GM12878 (cell line): ENCODE data around the gene CDC45. TPM values are rescaled to one million over a fixed set of nuclear protein-coding genes. Genes with fewer than 3 reads are reported as not detected.

ENCODE experiments used
- ATAC-seq: fragments of 200-7000 bp; cut with Tn5 transposase; 3 replicates; pipeline ENCODE4 v1.9.1; 2020; ENCODE audit warnings: mild to moderate bottlenecking, moderate library complexity
- BruUV-seq: library from RNA; stranded (reverse); fragments of 400-500 nt; replicated peaks from 2 replicates; lab custom pipeline; 2021; lab: Mats Ljungman, UMichigan
- CTCF ChIA-PET: fragments of 300-600 bp; sonication (Branson Sonifier 250); formaldehyde crosslinking; extraction: SDS; loops from one replicate; lab custom pipeline; 2021; ENCODE audit warnings: inconsistent platforms; lab: Yijun Ruan, JAX
- POLR2A ChIA-PET: fragments of 350-600 bp; formaldehyde crosslinking; extraction: SDS; loops from one replicate; lab custom pipeline; 2021; ENCODE audit warnings: inconsistent platforms; lab: Charles Lee
- RAD21 ChIA-PET: fragments of 300-600 bp; sonication (Branson Sonifier 250); formaldehyde crosslinking; loops from one replicate; lab custom pipeline; 2023; ENCODE audit warnings: antibody characterized with exemption; ENCODE audit not compliant: unreplicated experiment; lab: Charles Lee
- SMC1A ChIA-PET: fragments of 300-600 bp; sonication (Branson Sonifier 250); formaldehyde crosslinking; loops from one replicate; lab custom pipeline; 2023; ENCODE audit not compliant: unreplicated experiment, uncharacterized antibody; lab: Charles Lee
- DNase-seq: peaks from one replicate; pipeline ENCODE4 v3.0.0-alpha.2; 2011; ENCODE audit warnings: low read depth, low spot score
- FAIRE-seq: peaks from 3 replicates; lab custom pipeline; 2011; peaks lifted over from hg19 to GRCh38; lab: Jason Lieb, UNC
- H2AFZ ChIP-seq: 2 replicates; pipeline ENCODE4 v1.6.0; 2011; ENCODE audit warnings: low read depth, low read length, control low read depth; ENCODE audit not compliant: control insufficient read depth
- H3K27ac ChIP-seq: 2 replicates; pipeline ENCODE4 v1.5.1; 2011; ENCODE audit warnings: control low read depth; ENCODE audit not compliant: control insufficient read depth, insufficient read depth
- H3K27me3 ChIP-seq, 2 experiments: replicated peaks in 1 of 2; 2 replicates each; pipeline versions ENCODE4 v1.6.0 to v1.6.1; 2011; ENCODE audit warnings: low read length in 1 of 2; ENCODE audit not compliant: control insufficient read depth in 2 of 2, insufficient read depth in 2 of 2
- H3K36me3 ChIP-seq, 2 experiments: 2 replicates each; pipeline ENCODE4 v1.5.1; 2011; ENCODE audit warnings: low read length in 1 of 2; ENCODE audit not compliant: control insufficient read depth in 2 of 2, insufficient read depth in 2 of 2
- H3K4me1 ChIP-seq: 2 replicates; pipeline ENCODE4 v1.6.1; 2011; ENCODE audit warnings: mild to moderate bottlenecking, low read length, moderate library complexity, mixed read lengths; ENCODE audit not compliant: control insufficient read depth, insufficient read depth
- H3K4me2 ChIP-seq: 2 replicates; pipeline ENCODE4 v1.6.0; 2011; ENCODE audit warnings: control low read depth; ENCODE audit not compliant: control insufficient read depth, insufficient read depth
- H3K4me3 ChIP-seq: fragments of 200-600 bp; sonication (generic); 2 replicates; pipeline ENCODE4 v1.5.1; 2016
- H3K79me2 ChIP-seq: 2 replicates; pipeline ENCODE4 v1.6.0; 2011; ENCODE audit warnings: low read length; ENCODE audit not compliant: control insufficient read depth, insufficient read depth
- H3K9ac ChIP-seq: 2 replicates; pipeline ENCODE4 v1.8.0; 2011; ENCODE audit warnings: low read length, control low read depth, mixed read lengths; ENCODE audit not compliant: control insufficient read depth, insufficient read depth
- H3K9me3 ChIP-seq: replicated peaks from 3 replicates; pipeline ENCODE4 v1.5.1; 2011; ENCODE audit warnings: mild to moderate bottlenecking, low read length; ENCODE audit not compliant: control insufficient read depth, insufficient read depth
- H4K20me1 ChIP-seq: 2 replicates; pipeline ENCODE4 v1.6.0; 2011; ENCODE audit not compliant: control insufficient read depth, insufficient read depth
- EGR1 ChIP-seq, 2 experiments: IDR thresholded peaks; 1 replicate in 1 of 2; 2 replicates in 1 of 2; pipeline ENCODE4 v1.6.1; 2011 to 2012; ENCODE audit warnings: low read depth in 2 of 2, low read length in 2 of 2, borderline replicate concordance in 1 of 2, mild to moderate bottlenecking in 1 of 2, moderate library complexity in 1 of 2
- EP300 ChIP-seq, 2 experiments: fragments of 150-350 bp in 1 of 2; IDR thresholded peaks; 2 replicates each; pipeline ENCODE4 v1.6.1; 2011 to 2012; ENCODE audit warnings: low read depth in 2 of 2, low read length in 2 of 2, borderline replicate concordance in 1 of 2, improper control_type of control experiment in 1 of 2, inconsistent platforms in 1 of 2; ENCODE audit not compliant: control insufficient read depth in 1 of 2
- FOS ChIP-seq: IDR thresholded peaks from 3 replicates; pipeline ENCODE4 v1.6.1; 2011; ENCODE audit warnings: borderline replicate concordance; ENCODE audit not compliant: insufficient read length; ENCODE audit errors: extremely low read depth
- FOXK2 ChIP-seq: fragments of 450-650 bp; IDR thresholded peaks from 2 replicates; pipeline ENCODE4 v1.6.1; 2017; ENCODE audit warnings: mild to moderate bottlenecking, moderate library complexity
- GATAD2B ChIP-seq: fragments of 450-650 bp; conservative IDR thresholded peaks from 2 replicates; pipeline ENCODE4 v1.6.1; 2017; ENCODE audit warnings: low read depth, mild to moderate bottlenecking, moderate library complexity
- IRF4 ChIP-seq: IDR thresholded peaks from 2 replicates; pipeline ENCODE4 v1.6.1; 2011; ENCODE audit warnings: low read depth, low read length
- KLF5 ChIP-seq: fragments of 450-650 bp; IDR thresholded peaks from 2 replicates; pipeline ENCODE4 v1.6.1; 2014; ENCODE audit warnings: mild to moderate bottlenecking; ENCODE audit not compliant: partially characterized antibody
- MYB ChIP-seq: fragments of 150-350 bp; IDR thresholded peaks from 2 replicates; pipeline ENCODE4 v1.6.1; 2014; ENCODE audit warnings: mild to moderate bottlenecking, low read depth, low read length, borderline replicate concordance
- POLR2AphosphoS2 ChIP-seq: IDR thresholded peaks from 2 replicates; pipeline ENCODE4 v1.6.1; 2011; ENCODE audit warnings: low read depth, mild to moderate bottlenecking, low read length, improper control_type of control experiment, moderate library complexity
- POLR2AphosphoS5 ChIP-seq: IDR thresholded peaks from 2 replicates; pipeline ENCODE4 v1.6.1; 2011; ENCODE audit warnings: mild to moderate bottlenecking, low read length, inconsistent platforms
- RBBP5 ChIP-seq: fragments of 200-600 bp; sonication (generic); conservative IDR thresholded peaks from 2 replicates; pipeline ENCODE4 v1.6.1; 2016
- SMAD5 ChIP-seq: IDR thresholded peaks from 2 replicates; pipeline ENCODE4 v1.6.1; 2016; ENCODE audit warnings: antibody characterized with exemption, low read depth
- SPI1 ChIP-seq: IDR thresholded peaks from 2 replicates; pipeline ENCODE4 v1.6.1; 2011; ENCODE audit warnings: low read depth, mild to moderate bottlenecking, low read length, moderate library complexity, borderline replicate concordance; ENCODE audit not compliant: insufficient read depth
- ZBED1 ChIP-seq: IDR thresholded peaks from 2 replicates; pipeline ENCODE4 v1.6.1; 2016; ENCODE audit warnings: borderline replicate concordance
- ZBTB4 ChIP-seq: fragments of 450-650 bp; formaldehyde crosslinking; IDR thresholded peaks from 2 replicates; pipeline ENCODE4 v1.4.0; 2022; ENCODE audit warnings: mild to moderate bottlenecking, moderate library complexity
- ZNF217 ChIP-seq: fragments of 450-650 bp; IDR thresholded peaks from 2 replicates; pipeline ENCODE4 v1.6.1; 2017; ENCODE audit warnings: antibody characterized with exemption, mild to moderate bottlenecking
- WGBS: methylation state at CpG from one replicate; pipeline ENCODE4 v1.1.6; 2016; ENCODE audit warnings: low lambda C conversion rate; ENCODE audit not compliant: insufficient replicate concordance, insufficient coverage; ENCODE audit errors: missing lambda C conversion rate; 5-methylcytosine and 5-hydroxymethylcytosine counted together
- in situ Hi-C: fragments of 300-500 bp; cut with MboI; formaldehyde crosslinking; loops from 9 replicates; pipeline ENCODE4 v1.14.3; 2018; ENCODE audit warnings: mixed read lengths
- intact Hi-C: fragments of 100-400 bp; cut with micrococcal nuclease; formaldehyde crosslinking; loops from one replicate; pipeline ENCODE4 v1.14.2; 2022; ENCODE audit not compliant: unreplicated experiment
- polyA plus RNA-seq, 11 experiments: library from polyadenylated mRNA; depleted of rRNA in 4 of 11; unstranded in 6 of 11; stranded (reverse) in 5 of 11; fragments of >200 nt; fragmentation: Nextera tagmentation in 4 of 11; fragmentation: Illumina TruSeq in 1 of 11; extraction: Ambion mirVana in 4 of 11; extraction: Trizol in 1 of 11; gene quantifications; 1 replicate in 1 of 11; 2 replicates in 10 of 11; pipeline versions ENCODE4 v1.2.1 to v1.2.3, GENCODE V29; 2011 to 2016; ENCODE audit warnings: inconsistent platforms in 2 of 11, missing spikeins in 2 of 11, low read depth in 1 of 11
- total RNA-seq, 4 experiments: library from RNA; depleted of rRNA in 3 of 4; stranded (reverse); fragments of >200 nt in 3 of 4; fragmentation: Illumina TruSeq in 1 of 4; extraction: Trizol in 1 of 4; gene quantifications; 2 replicates each; pipeline versions ENCODE4 v1.2.1 to v1.2.3, GENCODE V29; 2013 to 2021
- TF ChIP-seq, protein P1 (sequence below): fragments of 450-650 bp; IDR thresholded peaks from 2 replicates; pipeline ENCODE4 v1.6.1; 2017; ENCODE audit warnings: mild to moderate bottlenecking, moderate library complexity

Gene CDC45
- total and polyA plus RNA-seq, 10 of the 15 experiments (the other 5 are each of a cell fraction or from before 2014, with no cell fraction given) = 40.8 to 88.5 (median 54.2) TPM

DNA sequence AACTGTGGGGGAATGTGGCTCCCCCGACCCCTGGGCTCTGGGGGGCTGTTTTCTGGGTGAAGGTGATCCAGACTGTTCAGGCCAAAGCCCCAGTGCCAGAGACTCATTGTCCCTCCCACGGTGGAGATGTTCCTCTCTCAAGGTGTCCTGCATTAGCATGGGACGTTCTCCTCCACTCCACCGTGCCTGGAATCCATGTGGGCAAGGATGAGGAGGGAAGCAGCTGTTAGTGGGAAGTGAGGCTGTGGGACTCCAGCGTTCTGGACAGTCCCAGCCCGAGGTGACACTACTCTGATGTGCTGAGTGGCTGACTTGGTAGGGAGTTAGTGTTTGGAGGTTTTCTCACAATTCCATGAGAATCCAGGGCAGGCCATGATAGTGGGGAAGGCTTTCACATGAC, 75.9 kb downstream of the CDC45 start:
- FAIRE-seq (no peak), DNase-seq (no peak), ATAC-seq (no peak)
- Histone ChIP-seq H2AFZ (no peak overlapping the region), H4K20me1 (no peaks in the 10 kb centered on the region), H3K27ac (no peak overlapping the region), H3K4me1 (no peaks in the 10 kb centered on the region), H3K4me3 (no peak overlapping the region), H3K9me3 (no peaks in the 10 kb centered on the region; the same call in 2 of the 3 replicates), H3K9ac (no peak overlapping the region), H3K79me2 (no peaks in the 10 kb centered on the region), H3K27me3 (no peaks in the 10 kb centered on the region; a peak in 1 of 4 replicates), H3K36me3 (no peaks in the 10 kb centered on the region), H3K4me2 (no peak overlapping the region)
- SMC1A ChIA-PET = no interaction called here
- POLR2A ChIA-PET = interaction anchor here (0.6 kb wide), 1 partner anchor 1151 kb away, joined by 4 read pairs; no protein-coding TSS in a partner anchor
- CTCF ChIA-PET = no interaction called here
- no TSS peak for BruUV-seq
- RAD21 ChIA-PET = no interaction called here
- in situ Hi-C loops = no loop called here
- WGBS = 1% methylated on average over 6 of the region's 6 CpGs
- no peak for TF ChIP-seq ZBED1
- TF ChIP-seq POLR2AphosphoS2 = no peak
- TF ChIP-seq, protein P1, sequence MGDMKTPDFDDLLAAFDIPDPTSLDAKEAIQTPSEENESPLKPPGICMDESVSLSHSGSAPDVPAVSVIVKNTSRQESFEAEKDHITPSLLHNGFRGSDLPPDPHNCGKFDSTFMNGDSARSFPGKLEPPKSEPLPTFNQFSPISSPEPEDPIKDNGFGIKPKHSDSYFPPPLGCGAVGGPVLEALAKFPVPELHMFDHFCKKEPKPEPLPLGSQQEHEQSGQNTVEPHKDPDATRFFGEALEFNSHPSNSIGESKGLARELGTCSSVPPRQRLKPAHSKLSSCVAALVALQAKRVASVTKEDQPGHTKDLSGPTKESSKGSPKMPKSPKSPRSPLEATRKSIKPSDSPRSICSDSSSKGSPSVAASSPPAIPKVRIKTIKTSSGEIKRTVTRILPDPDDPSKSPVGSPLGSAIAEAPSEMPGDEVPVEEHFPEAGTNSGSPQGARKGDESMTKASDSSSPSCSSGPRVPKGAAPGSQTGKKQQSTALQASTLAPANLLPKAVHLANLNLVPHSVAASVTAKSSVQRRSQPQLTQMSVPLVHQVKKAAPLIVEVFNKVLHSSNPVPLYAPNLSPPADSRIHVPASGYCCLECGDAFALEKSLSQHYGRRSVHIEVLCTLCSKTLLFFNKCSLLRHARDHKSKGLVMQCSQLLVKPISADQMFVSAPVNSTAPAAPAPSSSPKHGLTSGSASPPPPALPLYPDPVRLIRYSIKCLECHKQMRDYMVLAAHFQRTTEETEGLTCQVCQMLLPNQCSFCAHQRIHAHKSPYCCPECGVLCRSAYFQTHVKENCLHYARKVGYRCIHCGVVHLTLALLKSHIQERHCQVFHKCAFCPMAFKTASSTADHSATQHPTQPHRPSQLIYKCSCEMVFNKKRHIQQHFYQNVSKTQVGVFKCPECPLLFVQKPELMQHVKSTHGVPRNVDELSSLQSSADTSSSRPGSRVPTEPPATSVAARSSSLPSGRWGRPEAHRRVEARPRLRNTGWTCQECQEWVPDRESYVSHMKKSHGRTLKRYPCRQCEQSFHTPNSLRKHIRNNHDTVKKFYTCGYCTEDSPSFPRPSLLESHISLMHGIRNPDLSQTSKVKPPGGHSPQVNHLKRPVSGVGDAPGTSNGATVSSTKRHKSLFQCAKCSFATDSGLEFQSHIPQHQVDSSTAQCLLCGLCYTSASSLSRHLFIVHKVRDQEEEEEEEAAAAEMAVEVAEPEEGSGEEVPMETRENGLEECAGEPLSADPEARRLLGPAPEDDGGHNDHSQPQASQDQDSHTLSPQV = no peak
- no peak for TF ChIP-seq GATAD2B
- no peak for TF ChIP-seq FOS
- no peak for TF ChIP-seq IRF4
- TF ChIP-seq ZNF217 = no peak
- no peak for TF ChIP-seq FOXK2
- no peak for TF ChIP-seq SMAD5
- TF ChIP-seq POLR2AphosphoS5 = no peak
- TF ChIP-seq SPI1 = no peak
- TF ChIP-seq RBBP5 = no peak
- TF ChIP-seq ZBTB4 = no peak
- no peak for TF ChIP-seq MYB
- TF ChIP-seq EP300 (IDR thresholded peaks at IDR 0.05; ENCODE audit: borderline replicate concordance in 1 of 2, control insufficient read depth in 1 of 2, low read depth in 2 of 2, low read length in 2 of 2) = no peak
- no peak for TF ChIP-seq EGR1 (IDR thresholded peaks at IDR 0.05; ENCODE audit: borderline replicate concordance in 1 of 2, low read depth in 2 of 2, low read length in 2 of 2)
- TF ChIP-seq KLF5 = no peak
- intact Hi-C loops = no loop called here
